GM18505 (cell line): ENCODE results near the gene HS6ST2.

Experiments
- ATAC-seq: cut with Tn5 transposase; IDR thresholded peaks from one replicate; pipeline ENCODE4 v1.9.1; 2021; ENCODE audit not compliant: unreplicated experiment
- POLR2A ChIP-seq: IDR thresholded peaks from 4 replicates; pipeline ENCODE4 v1.6.1; 2011; ENCODE audit warnings: borderline replicate concordance; ENCODE audit not compliant: insufficient read depth, insufficient read length; ENCODE audit errors: extremely low read depth

Gene HS6ST2

DNA sequence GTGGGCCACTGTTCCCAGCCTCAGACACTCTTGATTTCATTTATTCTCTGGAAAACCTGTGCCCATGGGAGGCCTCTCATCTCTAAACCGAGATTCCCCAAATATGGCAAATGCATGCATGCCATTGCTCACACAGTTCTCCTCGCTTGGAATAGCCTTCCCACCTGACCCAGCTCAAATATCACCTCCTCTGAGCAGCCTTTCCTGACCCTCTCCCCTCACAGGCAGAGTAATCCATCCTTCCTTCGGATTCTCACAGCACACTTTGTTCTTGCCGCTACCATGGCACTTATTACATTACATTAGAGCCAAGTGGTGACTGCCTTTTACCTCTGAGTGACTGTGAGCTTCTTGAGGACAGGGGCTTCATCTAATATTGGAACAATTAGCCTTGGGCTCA is 209.5 kb downstream of the HS6ST2 start:
- ATAC-seq: no peak
- TF ChIP-seq POLR2A: no peak

DNA sequence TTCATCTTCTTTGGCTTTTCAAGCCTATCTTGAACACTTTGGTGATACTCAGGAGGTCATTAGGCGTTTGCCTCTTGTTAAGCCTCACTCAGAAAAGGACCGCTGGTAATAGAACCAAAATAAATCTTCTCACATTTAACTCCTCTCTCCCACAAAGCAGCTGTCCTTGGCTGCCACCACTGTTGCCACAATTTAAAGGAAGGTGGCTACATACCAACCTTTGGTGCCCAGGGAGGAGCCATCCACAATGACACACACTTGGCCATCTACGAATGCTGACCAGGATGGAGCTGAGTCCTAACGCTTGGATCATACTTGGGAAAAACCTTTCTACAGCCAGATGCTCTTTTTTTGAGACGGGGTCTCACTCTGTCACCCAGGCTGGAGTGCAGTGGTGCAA is 210.2 kb downstream of the HS6ST2 start:
- no peak for TF ChIP-seq POLR2A
- no peak for ATAC-seq

DNA sequence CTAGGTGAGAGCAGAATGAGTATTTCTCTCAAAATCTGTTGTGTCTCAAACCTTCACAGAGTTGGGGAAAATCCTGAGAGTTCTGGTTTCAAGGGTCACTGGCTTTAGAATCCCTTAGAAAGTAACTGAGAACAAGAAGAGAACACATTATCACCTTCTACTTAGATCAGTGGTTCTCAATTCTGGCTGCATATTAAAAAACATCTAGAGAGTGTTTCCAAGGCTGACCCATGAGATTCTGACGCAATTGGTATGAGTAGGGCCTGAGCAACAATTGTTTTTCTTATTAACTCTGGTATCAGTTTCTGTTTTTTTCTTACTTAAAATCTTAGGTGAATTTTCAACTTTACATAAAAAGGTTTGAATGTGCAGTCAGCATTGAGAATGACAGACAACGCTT is 212.8 kb downstream of the HS6ST2 start:
- ATAC-seq: no peak
- TF ChIP-seq POLR2A: no peak

DNA sequence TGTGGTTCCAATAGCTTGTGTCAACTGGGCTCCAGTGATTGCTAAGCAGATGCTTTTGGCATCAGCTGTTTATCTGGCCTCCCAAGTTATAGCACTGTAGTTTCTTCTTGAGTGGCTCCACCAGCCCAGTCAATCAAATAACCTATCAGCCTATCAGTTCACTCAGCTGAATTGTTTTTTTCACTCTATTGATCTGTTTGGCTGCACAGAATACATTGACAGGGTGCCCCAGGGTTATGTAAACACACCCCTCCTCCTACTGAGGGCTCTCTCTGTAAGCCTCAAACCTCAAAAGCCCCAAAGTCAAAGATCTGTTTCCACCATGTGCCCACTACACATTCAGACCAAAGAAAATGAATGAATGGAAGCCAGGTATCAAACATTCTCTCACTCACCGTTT is 214.0 kb downstream of the HS6ST2 start:
- ATAC-seq: no peak
- no peak for TF ChIP-seq POLR2A

DNA sequence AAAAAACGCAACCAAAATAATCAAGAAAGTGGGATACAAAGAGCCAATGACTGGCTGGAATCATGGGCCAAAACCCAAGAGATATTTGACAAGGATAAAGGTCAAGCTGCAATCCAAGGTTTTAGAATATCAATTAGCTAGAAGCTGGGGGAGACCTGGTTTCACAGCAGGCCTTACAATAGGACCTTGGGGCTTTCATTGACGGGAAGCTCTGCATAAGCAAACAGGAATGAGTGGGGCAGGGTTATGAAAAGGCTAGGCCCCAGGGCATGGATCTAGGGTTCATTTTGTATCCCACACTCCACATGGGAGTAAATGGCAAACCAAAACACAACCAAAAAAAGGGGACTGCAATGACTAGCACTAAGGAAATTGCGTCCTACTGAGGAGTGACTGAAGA is 215.3 kb downstream of the HS6ST2 start:
- no peak for TF ChIP-seq POLR2A
- ATAC-seq: no peak

DNA sequence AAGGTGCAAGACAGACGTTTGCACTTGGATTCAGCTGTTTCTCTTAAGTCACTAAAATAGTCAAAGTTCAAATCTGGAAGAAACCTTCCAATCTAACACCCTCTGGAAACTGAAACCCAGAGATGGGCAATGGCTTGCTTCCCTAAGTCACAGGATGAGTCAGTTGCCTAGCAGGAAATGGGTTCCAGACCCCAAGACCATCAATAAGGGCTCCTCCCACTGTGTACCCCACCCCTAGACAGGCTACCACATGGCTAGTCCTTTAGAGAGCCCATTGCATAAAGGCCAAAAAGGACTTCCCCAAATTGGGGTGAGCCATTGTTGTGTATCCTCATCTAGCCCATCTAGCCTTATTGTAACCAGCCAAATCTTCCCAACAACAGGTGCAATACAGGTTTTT is 216.2 kb downstream of the HS6ST2 start:
- no peak for TF ChIP-seq POLR2A
- no peak for ATAC-seq

DNA sequence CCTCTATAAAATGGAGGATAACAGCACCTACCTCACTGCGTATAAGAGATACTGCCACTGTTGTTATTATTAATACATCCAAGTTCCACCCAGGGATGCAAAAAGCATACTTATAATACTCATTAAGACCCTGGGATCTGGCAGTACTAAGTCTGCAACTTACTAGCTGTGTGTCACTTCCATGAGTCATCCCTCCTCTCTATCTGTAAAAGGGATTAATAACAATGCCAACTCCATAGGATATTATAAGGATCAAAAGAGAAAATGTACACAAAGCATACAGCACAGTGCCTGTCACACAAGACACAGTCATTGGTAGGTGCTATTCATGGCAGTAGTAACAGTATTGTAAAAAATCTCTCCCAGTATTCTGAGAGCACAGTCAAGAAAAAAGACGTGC is 216.7 kb downstream of the HS6ST2 start:
- no peak for TF ChIP-seq POLR2A
- ATAC-seq: no peak

DNA sequence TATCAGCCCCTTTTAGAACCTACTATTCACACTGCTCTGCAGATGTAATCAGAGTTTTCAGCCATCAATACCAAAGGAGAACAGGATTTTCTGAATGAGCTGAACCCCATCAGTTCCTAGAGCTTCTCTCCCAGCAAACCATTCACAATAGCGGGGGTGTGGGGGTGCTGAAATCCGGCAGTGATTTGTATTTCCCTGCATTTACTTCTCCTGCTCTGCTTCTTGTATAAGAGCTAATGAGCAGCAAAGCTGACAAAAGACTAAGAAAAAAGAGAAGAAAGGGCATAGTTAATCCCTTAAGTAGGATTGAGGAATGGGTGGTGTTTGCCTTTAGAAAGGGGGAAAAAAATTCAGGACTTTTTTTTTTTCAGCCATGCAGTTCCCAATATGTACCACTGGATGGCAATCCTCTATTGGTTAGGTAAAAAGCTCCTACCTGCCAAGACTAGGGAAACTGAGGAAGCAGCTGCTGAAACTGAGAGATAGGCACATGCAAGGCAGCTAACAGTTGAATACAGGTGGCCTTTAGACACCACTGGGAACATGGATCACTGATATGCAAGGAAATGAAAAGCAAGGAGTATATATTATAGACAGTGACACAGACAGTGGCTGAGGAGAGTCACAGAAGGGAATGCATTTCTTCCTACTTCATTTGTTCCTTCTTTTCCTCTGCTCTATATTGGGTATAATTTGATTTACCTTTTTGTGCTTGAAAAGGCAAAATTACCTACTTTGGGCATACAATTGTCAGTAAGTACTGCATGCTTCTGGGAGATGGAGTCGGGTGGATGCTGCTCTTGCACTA is 217.9 kb downstream of the HS6ST2 start:
- no peak for TF ChIP-seq POLR2A
- ATAC-seq: no peak

DNA sequence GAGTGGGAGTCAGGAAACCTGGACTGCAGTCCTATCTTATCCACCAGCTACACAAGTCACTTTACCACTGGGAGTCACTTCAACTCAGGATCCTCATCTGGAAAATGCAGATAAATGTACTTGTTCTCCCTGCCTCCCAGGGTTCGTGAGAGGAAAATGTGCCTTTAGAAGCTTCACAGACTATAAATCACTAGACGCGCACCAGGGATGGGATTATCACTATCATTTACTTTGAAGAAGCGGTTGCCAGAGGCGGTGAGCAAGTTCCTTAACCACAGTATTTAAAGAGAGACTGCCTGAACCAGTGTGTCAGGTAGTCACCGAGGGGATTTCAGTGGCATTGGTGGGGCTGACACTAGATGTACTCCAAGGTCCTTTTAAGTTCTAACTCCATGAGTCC is 219.5 kb downstream of the HS6ST2 start:
- no peak for TF ChIP-seq POLR2A
- no peak for ATAC-seq

DNA sequence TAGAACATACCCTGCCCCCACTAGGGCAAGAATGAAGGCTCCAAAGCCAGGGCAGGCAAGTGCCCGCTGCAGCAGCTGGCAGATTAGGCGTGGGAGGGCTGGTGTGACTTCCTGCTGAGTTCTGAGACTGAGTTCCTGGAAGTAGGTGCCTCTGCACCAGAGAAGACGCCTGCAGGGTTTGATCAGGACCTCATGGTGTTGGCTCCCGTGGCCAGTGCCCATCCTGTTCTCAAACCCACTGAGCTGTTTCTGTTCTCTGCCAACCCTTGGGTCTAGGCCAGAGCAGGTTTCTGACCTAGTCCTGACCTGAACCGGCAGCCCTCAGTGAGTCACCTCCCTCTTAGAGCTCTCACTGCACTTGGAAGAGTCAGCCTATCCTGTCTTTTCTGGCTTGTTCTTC is 220.7 kb downstream of the HS6ST2 start:
- TF ChIP-seq POLR2A: no peak
- no peak for ATAC-seq

DNA sequence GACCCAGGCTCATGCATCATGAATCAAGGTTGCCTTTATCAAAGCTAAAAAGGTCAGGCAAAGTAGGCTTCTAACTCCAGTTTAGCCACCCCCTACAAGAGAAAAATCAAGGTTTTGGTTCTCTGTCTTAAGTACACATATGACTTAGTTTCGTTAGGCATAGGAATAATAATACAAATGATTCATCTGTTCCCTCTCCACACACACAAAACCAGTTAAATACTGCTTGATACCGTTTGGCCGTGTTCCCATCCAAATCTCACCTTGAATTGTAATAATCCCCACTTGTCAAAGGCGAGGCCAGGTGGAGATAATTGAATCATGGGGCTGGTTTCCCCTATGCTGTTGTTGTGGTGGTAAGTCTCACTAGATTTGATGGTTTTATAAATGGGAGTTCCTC is 226.2 kb downstream of the HS6ST2 start:
- ATAC-seq: no peak

DNA sequence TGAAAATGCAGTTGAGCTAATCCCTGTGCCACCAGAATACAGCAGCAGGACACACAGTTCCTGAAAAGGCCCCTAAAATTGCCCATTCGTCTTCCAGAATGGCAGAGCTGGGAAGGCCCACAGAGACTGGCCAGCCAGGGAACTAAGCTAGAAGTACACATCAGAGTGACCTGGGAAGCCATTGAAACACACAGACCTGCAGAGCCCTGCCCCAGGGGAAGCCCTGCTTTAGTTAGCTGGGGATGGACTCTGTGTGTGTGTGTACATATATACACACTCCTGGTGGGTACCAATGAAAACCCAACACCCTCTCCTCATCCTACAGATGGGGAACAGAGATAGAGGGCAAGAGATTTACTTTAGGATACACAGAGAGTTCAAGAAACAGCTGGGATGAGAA is 227.7 kb downstream of the HS6ST2 start:
- TF ChIP-seq POLR2A: no peak
- ATAC-seq: no peak

More for the DNA sequence above, 226.2 kb downstream of the HS6ST2 start:
- TF ChIP-seq POLR2A: no peak

DNA sequence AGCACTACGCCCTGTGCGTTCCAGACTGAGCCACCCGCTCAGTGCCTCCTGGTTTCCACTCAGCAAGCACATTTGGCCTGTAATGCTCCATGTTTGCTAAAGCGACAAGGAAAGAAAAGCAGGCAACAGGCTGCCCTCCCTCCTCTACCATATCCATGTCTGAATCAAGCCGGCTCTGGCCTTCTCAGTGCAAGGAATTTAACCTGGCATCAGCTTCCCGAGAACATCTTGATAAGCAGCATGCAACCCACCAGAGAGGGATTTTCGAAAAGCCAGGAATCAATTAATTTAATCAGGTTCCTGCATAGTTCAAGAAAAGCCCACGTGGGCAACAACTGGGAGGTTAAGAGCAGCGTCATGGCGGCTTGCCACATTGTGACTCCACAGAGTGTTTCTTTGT is 228.2 kb downstream of the HS6ST2 start:
- TF ChIP-seq POLR2A: no peak
- ATAC-seq: no peak

DNA sequence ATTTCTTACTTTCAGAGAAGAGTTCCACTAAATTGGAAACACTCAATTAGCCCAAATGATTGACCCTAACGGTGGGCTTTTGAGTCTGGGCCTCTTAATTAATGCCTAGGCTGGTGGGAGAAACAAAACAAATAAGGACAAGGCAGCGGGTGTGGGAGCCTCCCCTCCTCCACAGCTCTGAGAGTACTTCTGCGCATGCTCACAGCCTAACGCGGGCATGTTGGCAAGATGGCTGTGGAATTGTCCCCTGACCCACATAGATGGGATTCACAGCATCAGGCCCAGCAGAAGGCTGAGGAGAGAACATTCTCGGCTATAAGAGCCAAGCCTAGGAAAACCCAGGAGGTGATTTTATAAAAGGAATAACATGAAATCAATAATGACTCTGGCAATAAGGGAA is 230.1 kb downstream of the HS6ST2 start:
- TF ChIP-seq POLR2A: no peak
- no peak for ATAC-seq
